HepG2 (cell line): ENCODE results near the gene GDPGP1. TPM values are rescaled to one million over a fixed set of nuclear protein-coding genes. Genes with fewer than 3 reads are reported as not detected.

Experiments used
- BCL6 ChIP-seq: IDR thresholded peaks from 2 replicates; pipeline ENCODE4 v1.6.1; 2016; ENCODE audit warnings: missing genetic modification reagents, missing compliant biosample characterization
- FOSL2 ChIP-seq: sonication (generic); formaldehyde crosslinking; IDR thresholded peaks from 2 replicates; pipeline ENCODE4 v1.4.0; 2020; ENCODE audit warnings: missing genetic modification reagents
- FOXA1 ChIP-seq, 2 experiments: fragments of 450-650 bp in 1 of 2; sonication (generic) in 1 of 2; formaldehyde crosslinking in 1 of 2; IDR thresholded peaks; 2 replicates each; pipeline versions ENCODE4 v1.4.0 to v1.6.1; 2016 to 2020; ENCODE audit warnings: missing genetic modification reagents in 1 of 2
- HOXA9 ChIP-seq: sonication (generic); formaldehyde crosslinking; IDR thresholded peaks from 2 replicates; pipeline ENCODE4 v1.8.1; 2022; ENCODE audit warnings: missing genetic modification reagents, mild to moderate bottlenecking, moderate library complexity, borderline replicate concordance
- NFIC ChIP-seq: IDR thresholded peaks from 2 replicates; pipeline ENCODE4 v1.6.1; 2012; ENCODE audit warnings: mild to moderate bottlenecking, low read length, inconsistent platforms
- NFKBIZ ChIP-seq: IDR thresholded peaks from 2 replicates; pipeline ENCODE4 v1.6.1; 2018; ENCODE audit warnings: missing genetic modification reagents, missing compliant biosample characterization
- NFYC ChIP-seq: IDR thresholded peaks from 2 replicates; pipeline ENCODE4 v1.6.1; 2016; ENCODE audit warnings: missing genetic modification reagents, missing compliant biosample characterization
- PAF1 ChIP-seq: IDR thresholded peaks from 2 replicates; pipeline ENCODE4 v1.6.1; 2016; ENCODE audit warnings: missing genetic modification reagents, missing compliant biosample characterization
- RFXANK ChIP-seq: IDR thresholded peaks from 2 replicates; pipeline ENCODE4 v1.6.1; 2016
- SP4 ChIP-seq: sonication (generic); formaldehyde crosslinking; IDR thresholded peaks from 2 replicates; pipeline ENCODE4 v1.8.1; 2023; ENCODE audit warnings: mild to moderate bottlenecking, missing genetic modification reagents
- TAF15 ChIP-seq: fragments of 200-400 bp; formaldehyde crosslinking; IDR thresholded peaks from one replicate; pipeline ENCODE4 v1.6.1; 2018; ENCODE audit warnings: mild to moderate bottlenecking, low read depth, low read length; ENCODE audit not compliant: poor library complexity, severe bottlenecking
- THAP11 ChIP-seq: IDR thresholded peaks from 2 replicates; pipeline ENCODE4 v1.6.1; 2016; ENCODE audit warnings: missing biosample characterization, missing genetic modification reagents
- ZFP36L2 ChIP-seq: sonication (generic); formaldehyde crosslinking; IDR thresholded peaks from 2 replicates; pipeline ENCODE4 v1.4.0; 2020; ENCODE audit warnings: missing genetic modification reagents
- ZNF24 ChIP-seq: fragments of 450-650 bp; IDR thresholded peaks from 2 replicates; pipeline ENCODE4 v1.6.1; 2017; ENCODE audit warnings: antibody characterized with exemption, mild to moderate bottlenecking
- ZNF660 ChIP-seq: sonication (generic); formaldehyde crosslinking; IDR thresholded peaks from 2 replicates; pipeline ENCODE4 v1.5.1; 2020; ENCODE audit warnings: mild to moderate bottlenecking, low read depth, missing genetic modification reagents, borderline replicate concordance
- polyA plus RNA-seq, 8 experiments: library from polyadenylated mRNA; depleted of rRNA in 3 of 8; stranded (reverse) in 7 of 8; unstranded in 1 of 8; fragments of >200 nt; fragmentation: Illumina TruSeq in 4 of 8; extraction: Trizol in 4 of 8; gene quantifications; 2 replicates each; pipeline versions ENCODE4 v1.2.1 to v1.2.3, GENCODE V29; 2011 to 2016; ENCODE audit warnings: low read depth in 4 of 8, missing spikeins in 1 of 8, mixed read lengths in 1 of 8; ENCODE audit not compliant: insufficient read depth in 1 of 8
- total RNA-seq, 5 experiments: library from RNA; depleted of rRNA; stranded (reverse); fragments of >200 nt; fragmentation: Illumina TruSeq; extraction: Trizol; gene quantifications; 2 replicates each; pipeline ENCODE4 v1.2.3, GENCODE V29; 2016; ENCODE audit warnings: low read depth in 1 of 5
- TF ChIP-seq, protein P1 (sequence below): sonication (generic); formaldehyde crosslinking; IDR thresholded peaks from 2 replicates; pipeline ENCODE4 v1.4.0; 2020; ENCODE audit warnings: missing genetic modification reagents
- TF ChIP-seq, protein P2 (sequence below): IDR thresholded peaks from 2 replicates; pipeline ENCODE4 v1.6.1; 2016; ENCODE audit warnings: missing genetic modification reagents, missing compliant biosample characterization
- TF ChIP-seq, protein P3 (sequence below): sonication (generic); formaldehyde crosslinking; IDR thresholded peaks from 2 replicates; pipeline ENCODE4 v1.5.0; 2020; ENCODE audit warnings: missing genetic modification reagents, mild to moderate bottlenecking, borderline replicate concordance
- TF ChIP-seq, protein P4 (sequence below): sonication (generic); formaldehyde crosslinking; IDR thresholded peaks from 2 replicates; pipeline ENCODE4 v1.5.0; 2020; ENCODE audit warnings: mild to moderate bottlenecking, missing genetic modification reagents, moderate library complexity
- TF ChIP-seq, protein P5 (sequence below): sonication (generic); formaldehyde crosslinking; IDR thresholded peaks from 2 replicates; pipeline ENCODE4 v1.4.0; 2020; ENCODE audit warnings: mild to moderate bottlenecking, missing genetic modification reagents

GDPGP1 gene
- total and polyA plus RNA-seq, 2 of the 13 experiments (the other 11 are each of a cell fraction or from before 2014, with no cell fraction given), result 1.5 to 4.3 TPM

DNA sequence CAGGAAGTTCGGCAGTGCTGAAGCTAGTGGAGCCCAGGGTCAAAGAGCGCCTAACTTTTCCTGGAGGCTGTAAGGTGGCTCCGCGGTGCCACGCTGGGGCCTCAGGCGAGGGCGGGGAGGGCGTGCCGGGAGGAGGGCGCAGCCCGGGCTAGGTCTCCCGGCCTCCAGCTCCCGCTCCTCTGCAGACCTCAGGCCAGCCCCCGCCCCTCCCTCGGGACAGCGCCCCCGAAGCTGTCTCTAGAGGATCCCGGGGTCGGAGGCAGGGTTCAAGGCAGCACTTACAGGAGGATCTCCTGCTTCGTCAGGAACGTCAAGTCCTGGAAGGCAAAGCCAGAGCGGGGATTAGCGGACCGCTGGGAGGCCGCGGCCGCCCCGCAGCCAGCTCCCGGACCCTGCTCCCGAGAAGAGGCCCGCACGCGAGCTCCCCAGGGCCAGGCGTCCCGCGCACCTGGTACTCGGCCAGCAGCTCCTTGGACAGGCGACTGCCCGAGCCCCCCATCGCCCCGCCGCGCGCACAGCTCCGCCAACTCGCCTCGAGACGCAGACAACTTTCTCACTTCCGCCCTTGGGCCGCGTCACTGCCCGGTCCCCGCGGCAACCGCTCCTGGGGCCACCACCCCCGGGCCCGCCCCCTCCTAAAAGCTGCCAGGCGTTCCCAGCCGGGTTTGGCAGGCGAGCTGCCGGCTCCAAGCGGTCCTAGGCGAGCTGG, 468 bp upstream of the GDPGP1 start, which contains the start of gene CIB1 (continued):
- TF ChIP-seq SP4 (no peak), ZFP36L2 (CRISPR knock-in tag) (0 out of 2 replicates have a peak, but pooled peaks have one; percentile 18), NFKBIZ (CRISPR knock-in tag) (no peak), NFYC (CRISPR knock-in tag) (0 out of 2 replicates have a peak, but pooled peaks have one; percentile 19), NFIC (no peak), ZNF660 (CRISPR knock-in tag) (no peak), FOXA1 (IDR thresholded peaks at IDR 0.05) (no peak), FOXA1 (CRISPR knock-in tag; IDR thresholded peaks at IDR 0.05) (no peak), BCL6 (CRISPR knock-in tag) (peak; percentile 74), PAF1 (no peak), THAP11 (CRISPR knock-in tag) (peak; percentile 41; the same call in 1 of the 2 replicates), ZNF24 (no peak), RFXANK (CRISPR knock-in tag) (no peak), HOXA9 (CRISPR knock-in tag) (no peak), FOSL2 (0 out of 2 replicates have a peak, but pooled peaks have one; percentile 7), TAF15 (peak; percentile 31)
- TF ChIP-seq, protein P1, sequence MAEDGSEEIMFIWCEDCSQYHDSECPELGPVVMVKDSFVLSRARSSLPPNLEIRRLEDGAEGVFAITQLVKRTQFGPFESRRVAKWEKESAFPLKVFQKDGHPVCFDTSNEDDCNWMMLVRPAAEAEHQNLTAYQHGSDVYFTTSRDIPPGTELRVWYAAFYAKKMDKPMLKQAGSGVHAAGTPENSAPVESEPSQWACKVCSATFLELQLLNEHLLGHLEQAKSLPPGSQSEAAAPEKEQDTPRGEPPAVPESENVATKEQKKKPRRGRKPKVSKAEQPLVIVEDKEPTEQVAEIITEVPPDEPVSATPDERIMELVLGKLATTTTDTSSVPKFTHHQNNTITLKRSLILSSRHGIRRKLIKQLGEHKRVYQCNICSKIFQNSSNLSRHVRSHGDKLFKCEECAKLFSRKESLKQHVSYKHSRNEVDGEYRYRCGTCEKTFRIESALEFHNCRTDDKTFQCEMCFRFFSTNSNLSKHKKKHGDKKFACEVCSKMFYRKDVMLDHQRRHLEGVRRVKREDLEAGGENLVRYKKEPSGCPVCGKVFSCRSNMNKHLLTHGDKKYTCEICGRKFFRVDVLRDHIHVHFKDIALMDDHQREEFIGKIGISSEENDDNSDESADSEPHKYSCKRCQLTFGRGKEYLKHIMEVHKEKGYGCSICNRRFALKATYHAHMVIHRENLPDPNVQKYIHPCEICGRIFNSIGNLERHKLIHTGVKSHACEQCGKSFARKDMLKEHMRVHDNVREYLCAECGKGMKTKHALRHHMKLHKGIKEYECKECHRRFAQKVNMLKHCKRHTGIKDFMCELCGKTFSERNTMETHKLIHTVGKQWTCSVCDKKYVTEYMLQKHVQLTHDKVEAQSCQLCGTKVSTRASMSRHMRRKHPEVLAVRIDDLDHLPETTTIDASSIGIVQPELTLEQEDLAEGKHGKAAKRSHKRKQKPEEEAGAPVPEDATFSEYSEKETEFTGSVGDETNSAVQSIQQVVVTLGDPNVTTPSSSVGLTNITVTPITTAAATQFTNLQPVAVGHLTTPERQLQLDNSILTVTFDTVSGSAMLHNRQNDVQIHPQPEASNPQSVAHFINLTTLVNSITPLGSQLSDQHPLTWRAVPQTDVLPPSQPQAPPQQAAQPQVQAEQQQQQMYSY (CRISPR knock-in tag), result no peak
- TF ChIP-seq, protein P2, sequence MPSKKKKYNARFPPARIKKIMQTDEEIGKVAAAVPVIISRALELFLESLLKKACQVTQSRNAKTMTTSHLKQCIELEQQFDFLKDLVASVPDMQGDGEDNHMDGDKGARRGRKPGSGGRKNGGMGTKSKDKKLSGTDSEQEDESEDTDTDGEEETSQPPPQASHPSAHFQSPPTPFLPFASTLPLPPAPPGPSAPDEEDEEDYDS (CRISPR knock-in tag), result peak; percentile 39; the same call in 1 of the 2 replicates
- TF ChIP-seq, protein P3, sequence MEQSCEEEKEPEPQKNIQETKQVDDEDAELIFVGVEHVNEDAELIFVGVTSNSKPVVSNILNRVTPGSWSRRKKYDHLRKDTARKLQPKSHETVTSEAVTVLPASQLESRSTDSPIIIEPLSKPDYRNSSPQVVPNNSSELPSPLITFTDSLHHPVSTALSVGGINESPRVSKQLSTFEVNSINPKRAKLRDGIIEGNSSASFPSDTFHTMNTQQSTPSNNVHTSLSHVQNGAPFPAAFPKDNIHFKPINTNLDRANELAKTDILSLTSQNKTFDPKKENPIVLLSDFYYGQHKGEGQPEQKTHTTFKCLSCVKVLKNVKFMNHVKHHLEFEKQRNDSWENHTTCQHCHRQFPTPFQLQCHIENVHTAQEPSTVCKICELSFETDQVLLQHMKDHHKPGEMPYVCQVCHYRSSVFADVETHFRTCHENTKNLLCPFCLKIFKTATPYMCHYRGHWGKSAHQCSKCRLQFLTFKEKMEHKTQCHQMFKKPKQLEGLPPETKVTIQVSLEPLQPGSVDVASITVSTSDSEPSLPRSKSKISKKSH (CRISPR knock-in tag), result 0 out of 2 replicates have a peak, but pooled peaks have one; percentile 41
- TF ChIP-seq, protein P4, sequence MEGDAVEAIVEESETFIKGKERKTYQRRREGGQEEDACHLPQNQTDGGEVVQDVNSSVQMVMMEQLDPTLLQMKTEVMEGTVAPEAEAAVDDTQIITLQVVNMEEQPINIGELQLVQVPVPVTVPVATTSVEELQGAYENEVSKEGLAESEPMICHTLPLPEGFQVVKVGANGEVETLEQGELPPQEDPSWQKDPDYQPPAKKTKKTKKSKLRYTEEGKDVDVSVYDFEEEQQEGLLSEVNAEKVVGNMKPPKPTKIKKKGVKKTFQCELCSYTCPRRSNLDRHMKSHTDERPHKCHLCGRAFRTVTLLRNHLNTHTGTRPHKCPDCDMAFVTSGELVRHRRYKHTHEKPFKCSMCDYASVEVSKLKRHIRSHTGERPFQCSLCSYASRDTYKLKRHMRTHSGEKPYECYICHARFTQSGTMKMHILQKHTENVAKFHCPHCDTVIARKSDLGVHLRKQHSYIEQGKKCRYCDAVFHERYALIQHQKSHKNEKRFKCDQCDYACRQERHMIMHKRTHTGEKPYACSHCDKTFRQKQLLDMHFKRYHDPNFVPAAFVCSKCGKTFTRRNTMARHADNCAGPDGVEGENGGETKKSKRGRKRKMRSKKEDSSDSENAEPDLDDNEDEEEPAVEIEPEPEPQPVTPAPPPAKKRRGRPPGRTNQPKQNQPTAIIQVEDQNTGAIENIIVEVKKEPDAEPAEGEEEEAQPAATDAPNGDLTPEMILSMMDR (CRISPR knock-in tag), result no peak
- TF ChIP-seq, protein P5, sequence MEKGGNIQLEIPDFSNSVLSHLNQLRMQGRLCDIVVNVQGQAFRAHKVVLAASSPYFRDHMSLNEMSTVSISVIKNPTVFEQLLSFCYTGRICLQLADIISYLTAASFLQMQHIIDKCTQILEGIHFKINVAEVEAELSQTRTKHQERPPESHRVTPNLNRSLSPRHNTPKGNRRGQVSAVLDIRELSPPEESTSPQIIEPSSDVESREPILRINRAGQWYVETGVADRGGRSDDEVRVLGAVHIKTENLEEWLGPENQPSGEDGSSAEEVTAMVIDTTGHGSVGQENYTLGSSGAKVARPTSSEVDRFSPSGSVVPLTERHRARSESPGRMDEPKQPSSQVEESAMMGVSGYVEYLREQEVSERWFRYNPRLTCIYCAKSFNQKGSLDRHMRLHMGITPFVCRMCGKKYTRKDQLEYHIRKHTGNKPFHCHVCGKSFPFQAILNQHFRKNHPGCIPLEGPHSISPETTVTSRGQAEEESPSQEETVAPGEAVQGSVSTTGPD (CRISPR knock-in tag), result 0 out of 2 replicates have a peak, but pooled peaks have one; percentile 13
